Activated T-helper 17 cell treated with anti-CD3 and anti-CD28 coated beads, Interleukin-2, amount 50 U/mL, for 72 hours (primary cell): ENCODE data around the gene CRTC3. TPM values are rescaled to one million over a fixed set of nuclear protein-coding genes. Genes with fewer than 3 reads are reported as not detected.

ENCODE experiments used
- ATAC-seq: fragments of 150-1000 bp; cut with Tn5 transposase; replicated peaks from 2 replicates; pipeline ENCODE4 v1.10.0; 2021; ENCODE audit warnings: mild to moderate bottlenecking, moderate library complexity
- H3K27ac Mint-ChIP-seq: one replicate; pipeline ENCODE4 v1.8.0; 2022; ENCODE audit warnings: mixed read lengths
- H3K27me3 Mint-ChIP-seq: one replicate; pipeline ENCODE4 v1.8.0; 2022; ENCODE audit warnings: mixed read lengths
- H3K36me3 Mint-ChIP-seq: one replicate; pipeline ENCODE4 v1.8.0; 2022; ENCODE audit warnings: low read depth, mild to moderate bottlenecking, mixed read lengths
- H3K4me1 Mint-ChIP-seq: one replicate; pipeline ENCODE4 v1.8.0; 2022; ENCODE audit warnings: mixed read lengths
- H3K4me3 Mint-ChIP-seq: one replicate; pipeline ENCODE4 v1.8.0; 2022; ENCODE audit warnings: mild to moderate bottlenecking, mixed read lengths
- H3K9me3 Mint-ChIP-seq: one replicate; pipeline ENCODE4 v1.8.0; 2022; ENCODE audit warnings: mixed read lengths
- total RNA-seq, 2 donors: library from RNA; stranded (reverse); gene quantifications; one replicate each; pipeline ENCODE4 v1.2.3, GENCODE V29; 2022

The CRTC3 gene
- total RNA-seq = 10 to 100 TPM; 50.6 to 61.0 TPM

DNA sequence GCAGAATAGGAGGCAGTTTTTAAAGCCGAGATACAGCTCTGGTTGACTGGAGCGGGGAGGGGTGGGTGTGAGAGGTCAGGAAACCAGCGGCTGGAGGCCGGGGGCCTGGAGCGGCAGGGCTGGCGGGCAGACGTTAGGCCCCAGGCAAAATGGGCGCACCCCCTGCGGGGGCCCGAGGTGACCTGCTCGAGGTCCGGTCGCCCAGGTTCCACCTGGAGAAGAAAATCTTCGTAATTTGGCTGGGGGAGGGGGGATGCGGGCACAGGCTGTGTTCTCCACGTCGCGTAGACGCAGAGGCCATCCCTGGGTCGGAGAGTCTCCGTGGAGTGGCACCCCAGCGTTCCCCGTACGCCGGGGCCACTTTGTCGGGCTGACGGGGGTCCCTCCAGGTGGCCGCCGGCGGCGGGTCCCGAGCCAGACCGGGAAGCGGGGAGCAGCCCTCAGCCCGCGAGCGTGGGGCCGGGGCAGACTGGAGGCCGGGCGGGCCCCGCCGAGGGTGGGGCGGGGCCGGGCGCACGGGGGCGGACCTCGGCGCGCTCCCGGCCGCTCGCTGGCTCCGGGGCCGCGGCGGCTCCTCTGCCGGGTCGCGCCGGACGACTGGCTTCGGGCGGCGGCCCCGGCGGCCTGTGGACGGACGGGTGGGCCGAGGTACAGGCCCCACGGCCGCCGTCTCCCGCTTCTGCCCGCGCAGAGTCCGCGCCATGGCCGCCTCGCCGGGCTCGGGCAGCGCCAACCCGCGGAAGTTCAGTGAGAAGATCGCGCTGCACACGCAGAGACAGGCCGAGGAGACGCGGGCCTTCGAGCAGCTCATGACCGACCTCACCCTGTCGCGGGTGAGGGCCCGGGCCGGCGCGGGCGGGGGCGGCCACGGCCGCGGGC is at the start of gene CRTC3:
TSS of gene CRTC3 (plus strand) at position 553 of the 879 bp plus-strand sequence. CDS start at position 702, 149 bp downstream.
- H3K27me3 Mint-ChIP-seq = no peaks in the 10 kb centered on the region
- peak; percentile 92 for ATAC-seq
- H3K4me3 Mint-ChIP-seq = peak within 1 kb of the TSS; percentile 94
- H3K27ac Mint-ChIP-seq = peak within 1 kb of the TSS; percentile 89
- peaks cover 28% of the 10 kb centered on the region for H3K4me1 Mint-ChIP-seq
- H3K9me3 Mint-ChIP-seq = no peaks in the 10 kb centered on the region
- peaks cover 11% of the 10 kb centered on the region for H3K36me3 Mint-ChIP-seq

- peak; percentile 61 for ATAC-seq
- H3K4me1 Mint-ChIP-seq = peaks cover 11% of the 10 kb centered on the region
- H3K27me3 Mint-ChIP-seq = no peaks in the 10 kb centered on the region
- H3K36me3 Mint-ChIP-seq = peaks cover 98% of the 10 kb centered on the region
- H3K9me3 Mint-ChIP-seq = no peaks in the 10 kb centered on the region
- peak overlapping the region; percentile 15 for H3K27ac Mint-ChIP-seq
- no peak overlapping the region for H3K4me3 Mint-ChIP-seq
Observed at GRCh38 chr15:90481023-90481422, 48.7 kb upstream of the CRTC3 start.

DNA sequence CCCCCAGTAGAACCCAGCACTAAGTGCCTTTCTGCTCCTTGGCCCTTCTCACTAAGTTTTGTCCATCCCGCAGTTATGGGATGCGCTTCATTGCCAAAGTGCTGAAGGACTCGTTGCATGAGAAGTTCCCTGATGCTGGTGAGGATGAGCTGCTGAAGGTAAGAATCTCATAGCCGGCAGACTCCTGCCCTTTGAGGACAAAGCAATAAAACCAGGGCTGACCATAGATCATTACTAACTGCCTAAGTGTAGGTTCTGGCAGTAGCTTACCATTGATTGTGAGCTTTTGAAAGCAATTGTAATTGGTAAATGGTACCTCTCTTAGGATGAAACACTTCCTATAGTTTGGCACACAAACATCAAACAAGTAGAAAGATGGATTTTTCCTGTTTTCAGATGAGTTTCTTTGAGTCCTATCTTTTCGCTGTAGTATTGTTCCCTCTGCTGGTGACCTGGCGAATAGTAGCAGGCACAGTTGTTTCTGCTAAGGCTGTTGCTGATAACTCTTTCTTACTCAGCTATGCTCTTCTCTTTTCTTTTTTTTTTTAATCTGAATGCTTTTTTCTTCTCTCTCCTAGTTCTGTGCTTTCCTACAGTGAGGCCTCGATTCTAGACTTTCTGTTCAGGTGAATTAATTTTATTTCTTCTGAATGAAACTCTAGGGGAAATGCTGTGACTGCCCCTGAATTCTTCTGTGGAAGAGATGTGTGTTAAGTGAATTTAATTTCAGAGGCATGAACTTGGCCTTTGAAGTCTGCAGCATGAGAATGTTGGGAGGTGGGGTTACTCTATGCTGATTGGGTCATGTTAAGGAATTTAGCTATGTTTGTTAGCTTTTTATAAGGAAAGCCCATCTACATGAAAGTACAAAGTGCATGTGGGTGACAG is 47.4 kb upstream of the CRTC3 start:
- peak; percentile 36 for ATAC-seq
- peaks cover 98% of the 10 kb centered on the region for H3K36me3 Mint-ChIP-seq

DNA sequence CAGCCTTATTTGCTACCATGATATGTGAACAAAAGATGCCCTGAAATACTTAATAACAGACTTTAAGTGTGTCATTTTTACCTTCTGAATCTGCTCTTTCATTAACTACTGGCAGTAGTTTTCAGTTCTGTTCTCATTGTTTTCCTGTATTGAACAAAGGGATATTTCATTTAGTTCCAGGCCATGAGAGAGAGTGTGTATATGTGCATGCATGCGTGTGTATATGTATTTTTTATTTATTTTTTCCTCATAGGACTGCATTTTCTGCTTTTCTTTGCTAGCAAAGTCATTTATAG is 46.8 kb upstream of the CRTC3 start:
- Mint-ChIP-seq H3K27me3 (no peaks in the 10 kb centered on the region), H3K36me3 (peaks cover 98% of the 10 kb centered on the region), H3K9me3 (no peaks in the 10 kb centered on the region), H3K4me1 (peaks cover 12% of the 10 kb centered on the region), H3K4me3 (no peak overlapping the region), H3K27ac (no peak overlapping the region)
- no peak for ATAC-seq

More for the DNA sequence above, 47.4 kb upstream of the CRTC3 start:
- H3K4me1 Mint-ChIP-seq = peaks cover 12% of the 10 kb centered on the region
- no peaks in the 10 kb centered on the region for H3K9me3 Mint-ChIP-seq
- no peak overlapping the region for H3K27ac Mint-ChIP-seq
- H3K4me3 Mint-ChIP-seq = no peak overlapping the region
- H3K27me3 Mint-ChIP-seq = no peaks in the 10 kb centered on the region

GRCh38 chr15:90483637-90484036 is 46.1 kb upstream of the CRTC3 start:
- Mint-ChIP-seq H3K36me3 (peaks cover 97% of the 10 kb centered on the region), H3K9me3 (no peaks in the 10 kb centered on the region)

DNA sequence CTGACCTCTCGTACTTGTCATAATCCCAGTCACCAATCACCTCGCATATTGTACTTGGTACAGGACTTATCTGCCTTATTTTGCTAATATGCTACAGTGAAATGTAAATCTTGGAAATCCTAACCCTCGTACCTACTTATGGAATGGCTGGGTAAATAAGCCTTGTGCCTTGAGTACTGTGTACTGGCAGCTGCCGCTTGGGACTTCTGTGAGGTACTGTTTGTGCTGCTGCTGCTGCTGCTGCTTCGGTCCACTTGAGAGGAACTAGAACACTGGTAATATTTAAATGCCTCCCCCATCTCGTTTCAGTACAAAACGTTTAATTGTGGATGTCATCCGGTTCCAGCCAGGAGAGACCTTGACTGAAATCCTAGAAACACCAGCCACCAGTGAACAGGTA is 42.5 kb upstream of the CRTC3 start:
- Mint-ChIP-seq H3K36me3 (peaks cover 98% of the 10 kb centered on the region), H3K27me3 (no peaks in the 10 kb centered on the region), H3K27ac (peak overlapping the region; percentile 20), H3K4me1 (peaks cover 5% of the 10 kb centered on the region), H3K9me3 (no peaks in the 10 kb centered on the region), H3K4me3 (no peak overlapping the region)
- ATAC-seq = no peak

More at GRCh38 chr15:90483637-90484036, 46.1 kb upstream of the CRTC3 start:
- H3K4me3 Mint-ChIP-seq = no peak overlapping the region
- no peak overlapping the region for H3K27ac Mint-ChIP-seq
- no peaks in the 10 kb centered on the region for H3K27me3 Mint-ChIP-seq
- no peak for ATAC-seq
- H3K4me1 Mint-ChIP-seq = peaks cover 12% of the 10 kb centered on the region

- Mint-ChIP-seq H3K4me1 (peaks cover 11% of the 10 kb centered on the region), H3K9me3 (no peaks in the 10 kb centered on the region), H3K27me3 (no peaks in the 10 kb centered on the region), H3K4me3 (no peak overlapping the region), H3K27ac (peak overlapping the region; percentile 10), H3K36me3 (peaks cover 98% of the 10 kb centered on the region)
- no peak for ATAC-seq
Observed at GRCh38 chr15:90489514-90489913, 40.2 kb upstream of the CRTC3 start.

- Mint-ChIP-seq H3K4me1 (peaks cover 11% of the 10 kb centered on the region), H3K4me3 (no peak overlapping the region), H3K27me3 (no peaks in the 10 kb centered on the region), H3K9me3 (no peaks in the 10 kb centered on the region), H3K27ac (peak overlapping the region; percentile 10), H3K36me3 (peaks cover 98% of the 10 kb centered on the region)
- ATAC-seq = no peak
Observed at GRCh38 chr15:90489944-90490343, 39.8 kb upstream of the CRTC3 start.

GRCh38 chr15:90493647-90494046 is 36.1 kb upstream of the CRTC3 start:
- H3K9me3 Mint-ChIP-seq = no peaks in the 10 kb centered on the region
- H3K27me3 Mint-ChIP-seq = no peaks in the 10 kb centered on the region
- peaks cover 6% of the 10 kb centered on the region for H3K4me1 Mint-ChIP-seq
- H3K36me3 Mint-ChIP-seq = peaks cover 99% of the 10 kb centered on the region
- H3K27ac Mint-ChIP-seq = peak overlapping the region; percentile 68
- no peak overlapping the region for H3K4me3 Mint-ChIP-seq
- no peak for ATAC-seq

GRCh38 chr15:90495067-90495466 is 34.7 kb upstream of the CRTC3 start:
- no peak for ATAC-seq
- peaks cover 6% of the 10 kb centered on the region for H3K4me1 Mint-ChIP-seq
- H3K9me3 Mint-ChIP-seq = no peaks in the 10 kb centered on the region
- no peak overlapping the region for H3K4me3 Mint-ChIP-seq
- H3K27ac Mint-ChIP-seq = no peak overlapping the region
- peaks cover 99% of the 10 kb centered on the region for H3K36me3 Mint-ChIP-seq
- no peaks in the 10 kb centered on the region for H3K27me3 Mint-ChIP-seq

- Mint-ChIP-seq H3K4me3 (no peak overlapping the region), H3K27me3 (no peaks in the 10 kb centered on the region), H3K4me1 (peaks cover 6% of the 10 kb centered on the region), H3K27ac (no peak overlapping the region), H3K9me3 (no peaks in the 10 kb centered on the region), H3K36me3 (peaks cover 100% of the 10 kb centered on the region)
- no peak for ATAC-seq
Observed at GRCh38 chr15:90496791-90497190, 32.9 kb upstream of the CRTC3 start.

GRCh38 chr15:90497376-90497775 is 32.3 kb upstream of the CRTC3 start:
- H3K4me3 Mint-ChIP-seq = no peak overlapping the region

GRCh38 chr15:90497912-90498311 is 31.8 kb upstream of the CRTC3 start:
- Mint-ChIP-seq H3K4me3 (no peak overlapping the region), H3K27me3 (no peaks in the 10 kb centered on the region), H3K27ac (no peak overlapping the region), H3K9me3 (no peaks in the 10 kb centered on the region), H3K36me3 (peaks cover 99% of the 10 kb centered on the region), H3K4me1 (peaks cover 6% of the 10 kb centered on the region)
- ATAC-seq = no peak

More at GRCh38 chr15:90497376-90497775, 32.3 kb upstream of the CRTC3 start:
- H3K36me3 Mint-ChIP-seq = peaks cover 99% of the 10 kb centered on the region
- H3K9me3 Mint-ChIP-seq = no peaks in the 10 kb centered on the region
- peaks cover 6% of the 10 kb centered on the region for H3K4me1 Mint-ChIP-seq
- no peak overlapping the region for H3K27ac Mint-ChIP-seq
- ATAC-seq = no peak
- no peaks in the 10 kb centered on the region for H3K27me3 Mint-ChIP-seq

DNA sequence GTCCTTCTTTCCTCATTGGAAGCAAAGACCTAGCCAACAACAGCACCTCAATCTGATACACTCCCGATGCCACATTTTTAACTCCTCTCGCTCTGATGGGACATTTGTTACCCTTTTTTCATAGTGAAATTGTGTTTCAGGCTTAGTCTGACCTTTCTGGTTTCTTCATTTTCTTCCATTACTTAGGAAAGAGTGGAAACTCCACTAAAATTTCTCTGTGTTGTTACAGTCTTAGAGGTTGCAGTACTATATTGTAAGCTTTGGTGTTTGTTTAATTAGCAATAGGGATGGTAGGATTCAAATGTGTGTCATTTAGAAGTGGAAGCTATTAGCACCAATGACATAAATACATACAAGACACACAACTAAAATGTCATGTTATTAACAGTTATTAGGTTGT is 29.6 kb upstream of the CRTC3 start:
- Mint-ChIP-seq H3K36me3 (peaks cover 81% of the 10 kb centered on the region), H3K4me3 (no peak overlapping the region), H3K27ac (no peak overlapping the region), H3K9me3 (no peaks in the 10 kb centered on the region), H3K4me1 (no peaks in the 10 kb centered on the region), H3K27me3 (no peaks in the 10 kb centered on the region)
- no peak for ATAC-seq

DNA sequence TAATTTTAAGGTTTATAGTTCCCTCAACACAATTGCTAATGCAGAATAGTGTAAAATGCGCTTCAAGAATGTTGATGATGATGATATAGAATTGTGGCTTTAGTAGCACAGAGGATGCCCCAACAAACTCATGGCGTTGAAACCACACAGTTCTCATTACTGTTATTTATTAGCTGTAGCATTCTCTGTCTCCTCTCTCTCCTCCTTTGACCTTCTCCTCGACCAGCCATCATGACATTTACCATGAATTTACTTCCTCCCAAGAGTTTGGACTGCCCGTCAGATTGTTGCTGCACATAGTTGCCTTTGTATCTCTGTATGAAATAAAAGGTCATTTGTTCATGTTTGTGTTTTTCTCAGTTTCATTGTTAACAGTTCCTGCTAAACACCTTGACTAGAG is 27.8 kb upstream of the CRTC3 start:
- Mint-ChIP-seq H3K4me3 (no peak overlapping the region), H3K36me3 (peaks cover 64% of the 10 kb centered on the region), H3K27ac (peak overlapping the region; percentile 26), H3K4me1 (no peaks in the 10 kb centered on the region), H3K27me3 (no peaks in the 10 kb centered on the region), H3K9me3 (no peaks in the 10 kb centered on the region)
- no peak for ATAC-seq
